ENCODE results near the gene KRTAP10-8. TPM values are rescaled to one million over a fixed set of nuclear protein-coding genes. Genes with fewer than 3 reads are reported as not detected.
"Not testable (repeated sequence)": the region's sequence is repeated elsewhere in the genome, so short reads cannot be mapped to it uniquely, and the experiment has no call there.

KRTAP10-8 gene
- total RNA-seq, 3 donors from 2014 or later, result not detected

- intact Hi-C loops (cut with DNase I, micrococcal nuclease), result no loop called here
- H3K9me3 ChIP-seq, result peaks cover 18% of the 10 kb centered on the region
- TF ChIP-seq CTCF (IDR thresholded peaks at IDR 0.05), result no peak
Measured at GRCh38 chr21:44626673-44627143, 14.8 kb downstream of the KRTAP10-8 start, which contains the start of gene KRTAP10-9. Gene KRTAP10-9, plus strand, starts transcription at chr21:44627093. Its CDS starts 79 bp downstream, at chr21:44627172.

GRCh38 chr21:44627181-44627822, 15.4 kb downstream of the KRTAP10-8 start:
- intact Hi-C loops (cut with DNase I, micrococcal nuclease); H3K4me1 ChIP-seq (ENCODE audit: low read depth); H3K4me3 ChIP-seq; DNase-seq; ATAC-seq; H3K36me3 ChIP-seq (ENCODE audit: low read depth): not testable (repeated sequence)
- peaks cover 24% of the 10 kb centered on the region for H3K9me3 ChIP-seq

More at GRCh38 chr21:44626673-44627143, 14.8 kb downstream of the KRTAP10-8 start, which contains the start of gene KRTAP10-9:
- H3K4me3 ChIP-seq, result no peak within 1 kb of the TSS
- DNase-seq, result no peak
- no peaks in the 10 kb centered on the region for H3K4me1 ChIP-seq (ENCODE audit: low read depth)
- H3K36me3 ChIP-seq (ENCODE audit: low read depth), result no peaks in the 10 kb centered on the region
- no peak for ATAC-seq

GRCh38 chr21:44627831-44628233, 16.0 kb downstream of the KRTAP10-8 start:
- H3K4me3 ChIP-seq; ATAC-seq; H3K4me1 ChIP-seq (ENCODE audit: low read depth); H3K36me3 ChIP-seq (ENCODE audit: low read depth); DNase-seq; intact Hi-C loops (cut with DNase I, micrococcal nuclease): not testable (repeated sequence)
- H3K9me3 ChIP-seq, result peaks cover 22% of the 10 kb centered on the region

GRCh38 chr21:44628707-44629391, 17.0 kb downstream of the KRTAP10-8 start:
- Histone ChIP-seq H3K36me3 (ENCODE audit: low read depth) (no peaks in the 10 kb centered on the region), H3K4me3 (no peak overlapping the region), H3K4me1 (ENCODE audit: low read depth) (no peaks in the 10 kb centered on the region), H3K9me3 (peaks cover 18% of the 10 kb centered on the region)
- intact Hi-C loops (cut with DNase I, micrococcal nuclease), result no loop called here
- ATAC-seq (no peak), DNase-seq (no peak)
- no peak for TF ChIP-seq CTCF (IDR thresholded peaks at IDR 0.05)

GRCh38 chr21:44630440-44630839, 18.6 kb downstream of the KRTAP10-8 start:
- intact Hi-C loops (cut with DNase I, micrococcal nuclease), result no loop called here
- no peak for TF ChIP-seq CTCF (IDR thresholded peaks at IDR 0.05)
- Histone ChIP-seq H3K4me3 (no peak overlapping the region), H3K36me3 (ENCODE audit: low read depth) (no peaks in the 10 kb centered on the region), H3K4me1 (ENCODE audit: low read depth) (no peaks in the 10 kb centered on the region), H3K9me3 (peaks cover 13% of the 10 kb centered on the region)
- DNase-seq (no peak), ATAC-seq (no peak)

- Histone ChIP-seq H3K4me1 (ENCODE audit: low read depth) (no peaks in the 10 kb centered on the region), H3K36me3 (ENCODE audit: low read depth) (no peaks in the 10 kb centered on the region), H3K4me3 (no peak overlapping the region), H3K9me3 (peaks cover 13% of the 10 kb centered on the region)
- intact Hi-C loops (cut with DNase I, micrococcal nuclease), result no loop called here
- no peak for ATAC-seq
- DNase-seq, result no peak
- no peak for TF ChIP-seq CTCF (IDR thresholded peaks at IDR 0.05)
Measured at GRCh38 chr21:44632067-44632466, 20.2 kb downstream of the KRTAP10-8 start.
